Panc1 (cell line): Measurements from ENCODE around the gene RASA3. TPM values are rescaled to one million over a fixed set of nuclear protein-coding genes. Genes with fewer than 3 reads are reported as not detected.
"Not testable (repeated sequence)": the region's sequence is repeated elsewhere in the genome, so short reads cannot be mapped to it uniquely, and the experiment has no call there.

Experiments
- ATAC-seq: fragments of 200-7000 bp; cut with Tn5 transposase; 2 replicates; pipeline ENCODE4 v1.9.1; 2020; ENCODE audit warnings: mild to moderate bottlenecking, moderate library complexity
- BruUV-seq: library from RNA; stranded (reverse); fragments of 400-500 nt; replicated peaks from 2 replicates; lab custom pipeline; 2021; lab: Mats Ljungman, UMichigan
- CTCF ChIA-PET: fragments of 300-600 bp; sonication (Branson Sonifier 250); formaldehyde crosslinking; loops from one replicate; lab custom pipeline; 2022; ENCODE audit warnings: antibody characterized with exemption; lab: Charles Lee
- POLR2A ChIA-PET: fragments of 300-600 bp; sonication (Branson Sonifier 250); formaldehyde crosslinking; loops from one replicate; lab custom pipeline; 2022; ENCODE audit warnings: antibody characterized with exemption; lab: Charles Lee
- DNase-seq: peaks from one replicate; pipeline ENCODE4 v3.0.0-alpha.2; 2010; ENCODE audit warnings: low read depth, low spot score
- H3K27ac ChIP-seq: 2 replicates; pipeline ENCODE4 v1.5.1; 2011; ENCODE audit warnings: mild to moderate bottlenecking, low read length, inconsistent platforms
- H3K27me3 ChIP-seq: fragments of 200-500 bp; sonication (Bioruptor generic); 2 replicates; pipeline ENCODE4 v1.6.0; 2014; ENCODE audit warnings: low read length, inconsistent platforms; ENCODE audit not compliant: control insufficient read depth, insufficient read depth
- H3K36me3 ChIP-seq: fragments of 200-500 bp; sonication (Bioruptor generic); 2 replicates; pipeline ENCODE4 v1.5.1; 2014; ENCODE audit warnings: inconsistent platforms, mild to moderate bottlenecking, low read length, moderate library complexity; ENCODE audit not compliant: control insufficient read depth, insufficient read depth
- H3K4me1 ChIP-seq: 2 replicates; pipeline ENCODE4 v1.5.1; 2011; ENCODE audit warnings: inconsistent platforms, mild to moderate bottlenecking, low read length, moderate library complexity; ENCODE audit not compliant: control insufficient read depth, insufficient read depth
- H3K4me3 ChIP-seq, 2 experiments: 2 replicates each; pipeline ENCODE4 v1.5.1; 2011 to 2012; ENCODE audit warnings: low read depth in 2 of 2, low read length in 2 of 2, mild to moderate bottlenecking in 2 of 2, inconsistent platforms in 1 of 2, moderate library complexity in 1 of 2
- H3K9me3 ChIP-seq: fragments of 200-500 bp; sonication (Bioruptor generic); 2 replicates; pipeline ENCODE4 v1.5.1; 2014; ENCODE audit warnings: low read depth, mild to moderate bottlenecking, inconsistent platforms, low read length, moderate library complexity; ENCODE audit not compliant: control insufficient read depth, insufficient read depth
- CTCF ChIP-seq: fragments of 450-650 bp; IDR thresholded peaks from 2 replicates; pipeline ENCODE4 v1.5.1; 2017; ENCODE audit warnings: mild to moderate bottlenecking
- POLR2AphosphoS5 ChIP-seq: IDR thresholded peaks from 2 replicates; pipeline ENCODE4 v1.6.1; 2012; ENCODE audit warnings: mild to moderate bottlenecking, low read depth, low read length, moderate library complexity
- REST ChIP-seq, 2 experiments: IDR thresholded peaks; 2 replicates each; pipeline ENCODE4 v1.6.1; 2011 to 2012; ENCODE audit warnings: low read depth in 2 of 2, control low read depth in 1 of 2, low read length in 1 of 2, mild to moderate bottlenecking in 1 of 2, moderate library complexity in 1 of 2; ENCODE audit not compliant: insufficient read depth in 1 of 2
- SIN3A ChIP-seq: IDR thresholded peaks from 2 replicates; pipeline ENCODE4 v1.6.1; 2012; ENCODE audit warnings: low read depth, mild to moderate bottlenecking, low read length, moderate library complexity, borderline replicate concordance; ENCODE audit not compliant: insufficient read depth
- TCF7L2 ChIP-seq: IDR thresholded peaks from 2 replicates; pipeline ENCODE4 v1.6.1; 2011; ENCODE audit warnings: mild to moderate bottlenecking, low read depth, low read length, inconsistent platforms
- in situ Hi-C: cut with HindIII; loops from 2 replicates; pipeline ENCODE4 v1.10.0; 2016; ENCODE audit warnings: low sequenced_read_pairs, low pct_unique_long_range_greater_than_20kb
- intact Hi-C: fragments of 100-400 bp; cut with micrococcal nuclease; formaldehyde crosslinking; loops from one replicate; pipeline ENCODE4 v1.10.0; 2022; ENCODE audit not compliant: unreplicated experiment
- total RNA-seq: library from RNA; stranded (reverse); gene quantifications from one replicate; pipeline ENCODE4 v1.2.1, GENCODE V29; 2021; ENCODE audit not compliant: unreplicated experiment

RASA3 gene
- total RNA-seq, 1 experiment from 2014 or later = 33.7 TPM

DNA sequence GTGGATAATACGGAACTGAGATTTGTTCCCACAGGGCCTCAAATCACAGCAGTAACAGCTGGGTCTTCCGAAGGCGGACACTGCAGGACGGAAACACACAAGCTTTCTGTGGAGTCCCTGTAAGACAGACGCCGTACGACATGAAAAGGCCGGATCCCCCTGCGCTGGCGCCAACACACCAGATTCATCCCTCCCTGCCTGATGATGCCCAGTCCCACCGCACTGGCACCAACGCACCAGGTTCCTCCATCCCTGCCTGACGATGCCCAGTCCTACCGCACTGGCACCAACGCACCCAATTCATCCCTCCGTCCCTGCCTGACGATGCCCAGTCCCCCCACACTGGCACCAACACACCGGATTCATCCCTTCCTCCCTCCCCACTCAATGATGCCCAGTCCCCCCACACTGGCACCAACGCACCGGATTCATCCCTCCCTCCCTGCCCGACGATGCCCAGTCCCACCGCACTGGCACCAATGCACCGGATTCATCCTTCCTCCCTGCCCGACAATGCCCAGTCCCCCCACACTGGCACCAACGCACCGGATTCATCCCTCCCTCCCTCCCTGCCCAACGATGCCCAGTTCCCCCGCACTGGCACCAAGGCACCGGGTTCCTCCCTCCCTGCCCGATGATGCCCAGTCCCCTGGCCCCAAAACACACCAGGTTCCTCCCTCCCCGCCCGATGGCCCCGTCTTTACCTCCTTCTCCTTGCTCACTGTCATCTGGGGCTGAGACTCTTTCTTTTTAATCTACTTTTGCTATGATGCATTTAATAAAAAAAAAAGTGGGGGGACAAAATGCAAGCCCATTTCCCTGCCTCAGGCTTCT is 55.1 kb downstream of the RASA3 start:
- ATAC-seq = no peak
- in situ Hi-C loops (no loop called here), intact Hi-C loops (no loop called here)
- ChIA-PET POLR2A (no interaction called here), CTCF (no interaction called here)
- no peaks in the 10 kb centered on the region for H3K4me1 ChIP-seq
- H3K4me3 ChIP-seq = no peak overlapping the region
- no peaks in the 10 kb centered on the region for H3K36me3 ChIP-seq
- no peak for DNase-seq
- TF ChIP-seq SIN3A = no peak
- TF ChIP-seq POLR2AphosphoS5 = no peak
- no peak for TF ChIP-seq CTCF
- TF ChIP-seq REST (IDR thresholded peaks at IDR 0.05; ENCODE audit: insufficient read depth in 1 of 2, low read depth in 2 of 2, low read length in 1 of 2) = no peak
- no peak for TF ChIP-seq TCF7L2
- no peaks in the 10 kb centered on the region for H3K9me3 ChIP-seq
- H3K27ac ChIP-seq = no peak overlapping the region
- no TSS peak for BruUV-seq
- H3K27me3 ChIP-seq = no peaks in the 10 kb centered on the region

DNA sequence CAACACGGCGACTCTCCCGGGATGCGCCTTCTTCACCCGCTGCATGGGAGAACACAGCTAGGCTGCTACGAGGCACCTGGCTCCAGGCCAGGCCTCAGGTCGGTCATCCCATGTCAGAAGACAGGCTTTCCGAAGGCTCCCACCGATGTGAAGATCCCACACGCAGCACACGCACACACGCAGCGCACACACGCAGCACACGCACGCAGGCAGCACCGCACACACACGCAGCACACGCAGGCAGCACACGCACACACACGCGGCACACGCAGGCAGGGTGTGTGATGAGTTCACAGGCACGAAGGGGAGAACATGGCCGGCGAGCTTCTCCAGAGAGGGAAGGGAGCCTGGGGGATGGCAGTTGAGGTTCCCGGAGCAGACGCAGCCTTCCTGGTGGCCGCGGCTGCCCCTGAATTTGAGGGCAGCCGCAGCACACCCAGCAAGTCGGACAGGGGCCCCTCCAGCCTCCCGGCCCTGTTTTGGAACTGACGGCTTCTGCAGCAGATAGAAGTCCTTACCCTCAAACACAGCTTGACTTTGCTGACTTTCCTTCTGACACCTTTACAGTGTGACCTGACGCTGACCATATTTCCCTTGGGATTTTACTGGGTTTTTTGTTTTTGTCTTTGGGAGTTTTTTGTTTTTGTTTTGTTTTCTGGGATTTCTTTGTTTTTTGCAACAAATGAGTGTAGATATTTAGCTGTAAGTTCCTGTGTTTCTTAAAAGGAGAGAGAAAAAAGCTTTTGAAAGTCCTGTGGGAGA is 55.9 kb downstream of the RASA3 start:
- in situ Hi-C loops = no loop called here
- DNase-seq = no peak
- H3K27me3 ChIP-seq = no peaks in the 10 kb centered on the region
- H3K36me3 ChIP-seq = no peaks in the 10 kb centered on the region
- intact Hi-C loops = no loop called here
- ATAC-seq = no peak
- ChIA-PET POLR2A (no interaction called here), CTCF (no interaction called here)
- no peaks in the 10 kb centered on the region for H3K4me1 ChIP-seq
- TF ChIP-seq REST (IDR thresholded peaks at IDR 0.05; ENCODE audit: insufficient read depth in 1 of 2, low read depth in 2 of 2, low read length in 1 of 2) (no peak), SIN3A (no peak), POLR2AphosphoS5 (no peak)
- no TSS peak for BruUV-seq
- no peak overlapping the region for H3K4me3 ChIP-seq
- H3K9me3 ChIP-seq = no peaks in the 10 kb centered on the region
- no peak overlapping the region for H3K27ac ChIP-seq

DNA sequence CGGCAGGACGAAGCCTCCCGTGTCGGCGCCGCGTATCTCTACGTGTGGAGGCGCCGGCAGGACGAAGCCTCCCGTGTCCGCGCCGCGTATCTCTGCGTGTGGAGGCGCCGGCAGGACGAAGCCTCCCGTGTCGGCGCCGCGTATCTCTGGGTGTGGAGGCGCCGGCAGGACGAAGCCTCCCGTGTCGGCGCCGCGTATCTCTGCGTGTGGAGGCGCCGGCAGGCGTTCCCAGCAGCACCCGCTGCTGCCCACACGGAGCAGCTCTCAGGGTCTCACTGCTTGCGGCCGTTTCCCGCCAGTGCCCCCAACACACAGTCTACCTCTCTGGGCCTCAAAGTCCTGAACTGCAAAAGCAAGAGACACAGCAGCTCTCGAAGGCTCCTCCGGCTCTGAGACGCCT is 56.6 kb downstream of the RASA3 start:
- BruUV-seq, DNase-seq, H3K4me1 ChIP-seq, in situ Hi-C loops, POLR2A ChIA-PET, ATAC-seq, H3K4me3 ChIP-seq, CTCF ChIA-PET, intact Hi-C loops, H3K9me3 ChIP-seq, H3K27ac ChIP-seq, H3K36me3 ChIP-seq, H3K27me3 ChIP-seq: not testable (repeated sequence)
